ENCODE data around the gene CFAP20DC.

- no peak for TF ChIP-seq POLR2A (IDR thresholded peaks at IDR 0.05)
- TF ChIP-seq CTCF (IDR thresholded peaks at IDR 0.05): no peak
- TF ChIP-seq POLR2AphosphoS5 (IDR thresholded peaks at IDR 0.05; ENCODE audit: insufficient read depth in 1 of 2, low read depth in 1 of 2): no peak
These were observed 324.4 kb downstream of the CFAP20DC start for GRCh38 chr3:58725326-58725853.

Measured in vagina (tissue), 2 donors.